ENCODE measurements around the gene MUS81. TPM values are rescaled to one million over a fixed set of nuclear protein-coding genes. Genes with fewer than 3 reads are reported as not detected.

MUS81 gene
- total and polyA plus RNA-seq, 7 donors, result 28.0 to 55.3 (median 32.8) TPM

- intact Hi-C loops (cut with DNase I), result no loop called here
- Histone ChIP-seq H3K4me3 (no peak overlapping the region), H3K9me3 (no peaks in the 10 kb centered on the region), H3K36me3 (ENCODE audit: insufficient read depth in 1 of 2, low read depth in 1 of 2) (peaks cover 0 to 8% of the 10 kb centered on the region in 2 donors), H3K27ac (no peak overlapping the region), H3K27me3 (ENCODE audit: insufficient read depth in 3 of 3, low read length in 2 of 3) (peaks cover 0 to 8% (median 6%) of the 10 kb centered on the region in 3 donors), H3K4me1 (peaks cover 10% of the 10 kb centered on the region)
- DNase-seq, result no peak
- TF ChIP-seq CTCF (IDR thresholded peaks at IDR 0.05), result no peak
- WGBS, 3 donors, result 92 to 97% (median 95%) methylated on average over 5 of the region's 5 CpGs
- no peak for ATAC-seq
Measured at GRCh38 chr11:65895482-65895981, 35.3 kb downstream of the MUS81 start.

- intact Hi-C loops (cut with DNase I), result no loop called here
- no peak for DNase-seq
- H3K27ac ChIP-seq, result no peak overlapping the region
Measured at GRCh38 chr11:65896034-65896999, 36.1 kb downstream of the MUS81 start.

GRCh38 chr11:65897020-65897471, 36.8 kb downstream of the MUS81 start:
- no peak overlapping the region for H3K4me3 ChIP-seq
- intact Hi-C loops (cut with DNase I), result no loop called here
- no peak for DNase-seq
- H3K9me3 ChIP-seq, result no peaks in the 10 kb centered on the region
- H3K27me3 ChIP-seq (ENCODE audit: insufficient read depth in 3 of 3, low read length in 2 of 3), result peaks cover 0 to 8% (median 6%) of the 10 kb centered on the region in 3 donors
- no peak for TF ChIP-seq CTCF (IDR thresholded peaks at IDR 0.05)
- peaks cover 7% of the 10 kb centered on the region for H3K4me1 ChIP-seq
- peaks cover 0 to 8% of the 10 kb centered on the region in 2 donors for H3K36me3 ChIP-seq (ENCODE audit: insufficient read depth in 1 of 2, low read depth in 1 of 2)
- 70 to 93% (median 73%) methylated on average over 4 of the region's 4 CpGs for WGBS, 3 donors
- ATAC-seq, result no peak
- no peak overlapping the region for H3K27ac ChIP-seq

More at GRCh38 chr11:65896034-65896999, 36.1 kb downstream of the MUS81 start:
- H3K4me3 ChIP-seq, result no peak overlapping the region
- peaks cover 0 to 8% of the 10 kb centered on the region in 2 donors for H3K36me3 ChIP-seq (ENCODE audit: insufficient read depth in 1 of 2, low read depth in 1 of 2)
- no peak for ATAC-seq
- peaks cover 10% of the 10 kb centered on the region for H3K4me1 ChIP-seq
- TF ChIP-seq CTCF (IDR thresholded peaks at IDR 0.05), result no peak
- no peaks in the 10 kb centered on the region for H3K9me3 ChIP-seq
- peaks cover 0 to 8% (median 6%) of the 10 kb centered on the region in 3 donors for H3K27me3 ChIP-seq (ENCODE audit: insufficient read depth in 3 of 3, low read length in 2 of 3)
- WGBS, 3 donors, result 93 to 96% (median 93%) methylated on average over 14 of the region's 14 CpGs

- TF ChIP-seq CTCF (IDR thresholded peaks at IDR 0.05), result no peak
- Histone ChIP-seq H3K27me3 (ENCODE audit: insufficient read depth in 3 of 3, low read length in 2 of 3) (peaks cover 0 to 8% (median 6%) of the 10 kb centered on the region in 3 donors), H3K36me3 (ENCODE audit: insufficient read depth in 1 of 2, low read depth in 1 of 2) (peaks cover 0 to 8% of the 10 kb centered on the region in 2 donors), H3K27ac (peak overlapping the region; percentile 50), H3K9me3 (no peaks in the 10 kb centered on the region), H3K4me3 (peak overlapping the region; percentile 82), H3K4me1 (peaks cover under 1% of the 10 kb centered on the region)
- ATAC-seq, result no peak
- 28 to 39% (median 29%) methylated on average over 22 to 28 of the region's 28 CpGs for WGBS, 3 donors
- intact Hi-C loops (cut with DNase I), result no loop called here
- DNase-seq, result no peak
Measured at GRCh38 chr11:65898656-65899355, 38.6 kb downstream of the MUS81 start.
